ENCODE measurements around the gene STK36.

- TF ChIP-seq CTCF (IDR thresholded peaks at IDR 0.05; ENCODE audit: poor library complexity) (no peak), EZH2phosphoT487 (IDR thresholded peaks at IDR 0.05; ENCODE audit: low read depth, severe bottlenecking, unreplicated experiment) (no peak)
Observed at GRCh38 chr2:218726004-218726574, 54.2 kb downstream of the STK36 start.
